ENCODE data around the gene RTRAF.

RTRAF gene

GRCh38 chr14:51989293-51990234, at the start of gene RTRAF:
Gene RTRAF, plus strand, starts transcription at chr14:51989546. Its CDS starts 94 bp downstream, at chr14:51989640.
- peak within 1 kb of the TSS; percentile 82 to 90 for H3K9ac ChIP-seq (ENCODE audit: low read length in 2 of 2)

GRCh38 chr14:51939755-51940301, 49.5 kb upstream of the RTRAF start:
- Histone ChIP-seq H3K9ac (ENCODE audit: low read length in 2 of 2) (no peak overlapping the region), H3K4me3 (ENCODE audit: low read length in 2 of 2) (no peak overlapping the region)

More at GRCh38 chr14:51989293-51990234, at the start of gene RTRAF:
- H3K36me3 ChIP-seq (ENCODE audit: control insufficient read depth in 2 of 2, insufficient read depth in 2 of 2, low read length in 2 of 2): peaks cover 4 to 18% of the 10 kb centered on the region in 2 donors
- H3K9me3 ChIP-seq (ENCODE audit: control insufficient read depth in 2 of 2, low read length in 2 of 2): no peaks in the 10 kb centered on the region
- no peaks in the 10 kb centered on the region for H3K27me3 ChIP-seq (ENCODE audit: control insufficient read depth in 1 of 2, insufficient read depth in 2 of 2, low read length in 2 of 2)
- peaks cover 7% of the 10 kb centered on the region for H3K4me1 ChIP-seq (ENCODE audit: control insufficient read depth, insufficient read depth, low read length)
- peak within 1 kb of the TSS; percentile 76 to 92 for H3K4me3 ChIP-seq (ENCODE audit: low read length in 2 of 2)
- peak within 1 kb of the TSS; percentile 78 for H3K27ac ChIP-seq (ENCODE audit: low read length)

GRCh38 chr14:51942971-51943370, 46.4 kb upstream of the RTRAF start:
- no peak overlapping the region for H3K27ac ChIP-seq (ENCODE audit: low read length)
- no peaks in the 10 kb centered on the region for H3K4me1 ChIP-seq (ENCODE audit: control insufficient read depth, insufficient read depth, low read length)
- H3K36me3 ChIP-seq (ENCODE audit: control insufficient read depth in 2 of 2, insufficient read depth in 2 of 2, low read length in 2 of 2): no peaks in the 10 kb centered on the region
- no peaks in the 10 kb centered on the region for H3K27me3 ChIP-seq (ENCODE audit: control insufficient read depth in 1 of 2, insufficient read depth in 2 of 2, low read length in 2 of 2)
- peaks cover 0 to 3% of the 10 kb centered on the region in 2 donors for H3K9me3 ChIP-seq (ENCODE audit: control insufficient read depth in 2 of 2, low read length in 2 of 2)
- no peak overlapping the region for H3K4me3 ChIP-seq (ENCODE audit: low read length in 2 of 2)
- no peak overlapping the region for H3K9ac ChIP-seq (ENCODE audit: low read length in 2 of 2)

More at GRCh38 chr14:51939755-51940301, 49.5 kb upstream of the RTRAF start:
- H3K36me3 ChIP-seq (ENCODE audit: control insufficient read depth in 2 of 2, insufficient read depth in 2 of 2, low read length in 2 of 2): no peaks in the 10 kb centered on the region
- no peaks in the 10 kb centered on the region for H3K27me3 ChIP-seq (ENCODE audit: control insufficient read depth in 1 of 2, insufficient read depth in 2 of 2, low read length in 2 of 2)
- H3K27ac ChIP-seq (ENCODE audit: low read length): no peak overlapping the region
- peaks cover 2% of the 10 kb centered on the region for H3K4me1 ChIP-seq (ENCODE audit: control insufficient read depth, insufficient read depth, low read length)
- no peaks in the 10 kb centered on the region for H3K9me3 ChIP-seq (ENCODE audit: control insufficient read depth in 2 of 2, low read length in 2 of 2)

- no peaks in the 10 kb centered on the region for H3K27me3 ChIP-seq (ENCODE audit: control insufficient read depth in 1 of 2, insufficient read depth in 2 of 2, low read length in 2 of 2)
- H3K27ac ChIP-seq (ENCODE audit: low read length): no peak overlapping the region
- H3K9ac ChIP-seq (ENCODE audit: low read length in 2 of 2): no peak overlapping the region
- H3K4me3 ChIP-seq (ENCODE audit: low read length in 2 of 2): no peak overlapping the region
- peaks cover 0 to 3% of the 10 kb centered on the region in 2 donors for H3K36me3 ChIP-seq (ENCODE audit: control insufficient read depth in 2 of 2, insufficient read depth in 2 of 2, low read length in 2 of 2)
- H3K4me1 ChIP-seq (ENCODE audit: control insufficient read depth, insufficient read depth, low read length): no peaks in the 10 kb centered on the region
- H3K9me3 ChIP-seq (ENCODE audit: control insufficient read depth in 2 of 2, low read length in 2 of 2): peaks cover 0 to 3% of the 10 kb centered on the region in 2 donors
Observed at GRCh38 chr14:51950007-51950406, 39.3 kb upstream of the RTRAF start.

GRCh38 chr14:51951656-51952055, 37.7 kb upstream of the RTRAF start:
- no peak overlapping the region for H3K9ac ChIP-seq (ENCODE audit: low read length in 2 of 2)
- H3K36me3 ChIP-seq (ENCODE audit: control insufficient read depth in 2 of 2, insufficient read depth in 2 of 2, low read length in 2 of 2): peaks cover 0 to 3% of the 10 kb centered on the region in 2 donors
- no peaks in the 10 kb centered on the region for H3K4me1 ChIP-seq (ENCODE audit: control insufficient read depth, insufficient read depth, low read length)
- no peaks in the 10 kb centered on the region for H3K27me3 ChIP-seq (ENCODE audit: control insufficient read depth in 1 of 2, insufficient read depth in 2 of 2, low read length in 2 of 2)
- no peak overlapping the region for H3K27ac ChIP-seq (ENCODE audit: low read length)
- no peak overlapping the region for H3K4me3 ChIP-seq (ENCODE audit: low read length in 2 of 2)
- H3K9me3 ChIP-seq (ENCODE audit: control insufficient read depth in 2 of 2, low read length in 2 of 2): peaks cover 0 to 3% of the 10 kb centered on the region in 2 donors

- no peak overlapping the region for H3K27ac ChIP-seq (ENCODE audit: low read length)
- H3K9me3 ChIP-seq (ENCODE audit: control insufficient read depth in 2 of 2, low read length in 2 of 2): peaks cover 2 to 10% of the 10 kb centered on the region in 2 donors
- H3K4me3 ChIP-seq (ENCODE audit: low read length in 2 of 2): no peak overlapping the region
- no peaks in the 10 kb centered on the region for H3K4me1 ChIP-seq (ENCODE audit: control insufficient read depth, insufficient read depth, low read length)
- H3K9ac ChIP-seq (ENCODE audit: low read length in 2 of 2): no peak overlapping the region
- peaks cover 3 to 6% of the 10 kb centered on the region in 2 donors for H3K36me3 ChIP-seq (ENCODE audit: control insufficient read depth in 2 of 2, insufficient read depth in 2 of 2, low read length in 2 of 2)
- no peaks in the 10 kb centered on the region for H3K27me3 ChIP-seq (ENCODE audit: control insufficient read depth in 1 of 2, insufficient read depth in 2 of 2, low read length in 2 of 2)
Observed at GRCh38 chr14:51954031-51954430, 35.3 kb upstream of the RTRAF start.

- no peak overlapping the region for H3K4me3 ChIP-seq (ENCODE audit: low read length in 2 of 2)
- H3K27ac ChIP-seq (ENCODE audit: low read length): no peak overlapping the region
Observed at GRCh38 chr14:51954657-51955056, 34.7 kb upstream of the RTRAF start.

GRCh38 chr14:51957950-51958349, 31.4 kb upstream of the RTRAF start:
- Histone ChIP-seq H3K27me3 (ENCODE audit: control insufficient read depth in 1 of 2, insufficient read depth in 2 of 2, low read length in 2 of 2) (no peaks in the 10 kb centered on the region), H3K9ac (ENCODE audit: low read length in 2 of 2) (no peak overlapping the region), H3K27ac (ENCODE audit: low read length) (no peak overlapping the region), H3K9me3 (ENCODE audit: control insufficient read depth in 2 of 2, low read length in 2 of 2) (peaks cover 2 to 10% of the 10 kb centered on the region in 2 donors), H3K36me3 (ENCODE audit: control insufficient read depth in 2 of 2, insufficient read depth in 2 of 2, low read length in 2 of 2) (peaks cover 0 to 6% of the 10 kb centered on the region in 2 donors), H3K4me3 (ENCODE audit: low read length in 2 of 2) (no peak overlapping the region), H3K4me1 (ENCODE audit: control insufficient read depth, insufficient read depth, low read length) (no peaks in the 10 kb centered on the region)

More at GRCh38 chr14:51954657-51955056, 34.7 kb upstream of the RTRAF start:
- no peak overlapping the region for H3K9ac ChIP-seq (ENCODE audit: low read length in 2 of 2)
- peaks cover 2 to 10% of the 10 kb centered on the region in 2 donors for H3K9me3 ChIP-seq (ENCODE audit: control insufficient read depth in 2 of 2, low read length in 2 of 2)
- peaks cover 3 to 6% of the 10 kb centered on the region in 2 donors for H3K36me3 ChIP-seq (ENCODE audit: control insufficient read depth in 2 of 2, insufficient read depth in 2 of 2, low read length in 2 of 2)
- H3K4me1 ChIP-seq (ENCODE audit: control insufficient read depth, insufficient read depth, low read length): no peaks in the 10 kb centered on the region
- H3K27me3 ChIP-seq (ENCODE audit: control insufficient read depth in 1 of 2, insufficient read depth in 2 of 2, low read length in 2 of 2): no peaks in the 10 kb centered on the region

- H3K27me3 ChIP-seq (ENCODE audit: control insufficient read depth in 1 of 2, insufficient read depth in 2 of 2, low read length in 2 of 2): no peaks in the 10 kb centered on the region
- no peak overlapping the region for H3K27ac ChIP-seq (ENCODE audit: low read length)
- no peak overlapping the region for H3K4me3 ChIP-seq (ENCODE audit: low read length in 2 of 2)
- H3K9ac ChIP-seq (ENCODE audit: low read length in 2 of 2): no peak overlapping the region
- peaks cover 0 to 6% of the 10 kb centered on the region in 2 donors for H3K36me3 ChIP-seq (ENCODE audit: control insufficient read depth in 2 of 2, insufficient read depth in 2 of 2, low read length in 2 of 2)
- H3K9me3 ChIP-seq (ENCODE audit: control insufficient read depth in 2 of 2, low read length in 2 of 2): peaks cover 2 to 10% of the 10 kb centered on the region in 2 donors
- no peaks in the 10 kb centered on the region for H3K4me1 ChIP-seq (ENCODE audit: control insufficient read depth, insufficient read depth, low read length)
Observed at GRCh38 chr14:51959928-51960327, 29.4 kb upstream of the RTRAF start.

- Histone ChIP-seq H3K36me3 (ENCODE audit: control insufficient read depth in 2 of 2, insufficient read depth in 2 of 2, low read length in 2 of 2) (peaks cover 0 to 6% of the 10 kb centered on the region in 2 donors), H3K27me3 (ENCODE audit: control insufficient read depth in 1 of 2, insufficient read depth in 2 of 2, low read length in 2 of 2) (no peaks in the 10 kb centered on the region), H3K9me3 (ENCODE audit: control insufficient read depth in 2 of 2, low read length in 2 of 2) (peaks cover 2 to 10% of the 10 kb centered on the region in 2 donors), H3K4me3 (ENCODE audit: low read length in 2 of 2) (no peak overlapping the region), H3K4me1 (ENCODE audit: control insufficient read depth, insufficient read depth, low read length) (no peaks in the 10 kb centered on the region), H3K9ac (ENCODE audit: low read length in 2 of 2) (no peak overlapping the region), H3K27ac (ENCODE audit: low read length) (no peak overlapping the region)
Observed at GRCh38 chr14:51960866-51961265, 28.5 kb upstream of the RTRAF start.
